Fibroblast of gingiva (primary cell): ENCODE data around the gene WNT3.
"Not testable (repeated sequence)": the region's sequence is repeated elsewhere in the genome, so short reads cannot be mapped to it uniquely, and the experiment has no call there.

Experiments used
- DNase-seq: peaks from one replicate; pipeline ENCODE4 v3.0.0-alpha.2; 2011; ENCODE audit warnings: low read depth

Gene WNT3

DNA sequence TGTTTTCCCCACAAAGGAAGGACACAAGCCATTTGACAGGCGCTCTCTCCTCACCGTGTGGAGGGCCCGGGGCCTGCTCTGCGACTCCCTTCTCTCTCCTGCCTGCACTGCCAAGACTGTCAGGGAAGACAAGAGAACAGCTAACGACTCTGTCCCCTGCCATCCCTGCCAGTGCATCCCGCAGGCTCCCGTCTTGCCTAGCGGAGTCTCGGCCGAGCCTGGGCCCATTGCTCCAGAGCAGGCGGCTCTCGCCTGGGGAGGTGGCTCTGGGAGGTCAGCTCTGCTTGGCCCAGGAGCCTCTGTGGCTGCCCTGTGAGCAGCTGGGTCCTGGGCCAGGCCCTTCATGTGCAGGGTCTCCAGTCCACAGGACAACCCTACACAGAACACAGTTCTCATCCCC is 53.0 kb downstream of the WNT3 start:
- DNase-seq: no peak

DNA sequence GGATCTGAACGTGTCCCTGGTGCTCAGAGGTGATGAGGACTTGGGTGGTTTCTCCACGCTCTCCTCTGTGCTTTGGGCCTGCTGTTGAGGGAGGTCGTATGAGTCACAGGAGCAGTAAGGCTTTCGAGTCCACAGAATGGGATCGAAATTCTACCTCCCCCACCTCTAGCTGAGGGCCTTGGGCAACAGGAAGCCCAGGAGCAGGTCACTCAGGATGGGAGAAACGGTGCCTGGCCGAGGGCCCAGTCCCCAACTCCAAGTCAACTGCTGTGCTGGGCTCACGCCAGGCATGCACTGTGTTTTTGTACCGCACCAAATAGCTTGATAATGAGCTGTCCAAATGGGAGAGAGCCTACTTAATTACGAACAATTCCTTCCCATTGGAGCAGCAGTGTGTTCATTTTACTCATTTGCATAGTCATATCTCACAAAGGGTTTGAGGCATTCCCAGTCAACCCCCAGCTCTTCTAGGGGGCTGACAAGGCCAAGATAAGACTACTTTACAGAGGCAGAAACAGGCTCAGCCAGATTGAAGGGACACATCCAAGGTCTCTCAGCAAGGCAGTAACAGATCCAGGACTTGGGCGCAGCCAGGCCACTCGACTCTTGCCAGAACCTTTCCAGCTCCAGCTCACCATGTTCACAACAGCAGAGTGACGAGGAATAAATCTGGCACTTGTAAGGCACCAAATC is 53.6 kb downstream of the WNT3 start:
- peak; percentile 42 for DNase-seq

DNA sequence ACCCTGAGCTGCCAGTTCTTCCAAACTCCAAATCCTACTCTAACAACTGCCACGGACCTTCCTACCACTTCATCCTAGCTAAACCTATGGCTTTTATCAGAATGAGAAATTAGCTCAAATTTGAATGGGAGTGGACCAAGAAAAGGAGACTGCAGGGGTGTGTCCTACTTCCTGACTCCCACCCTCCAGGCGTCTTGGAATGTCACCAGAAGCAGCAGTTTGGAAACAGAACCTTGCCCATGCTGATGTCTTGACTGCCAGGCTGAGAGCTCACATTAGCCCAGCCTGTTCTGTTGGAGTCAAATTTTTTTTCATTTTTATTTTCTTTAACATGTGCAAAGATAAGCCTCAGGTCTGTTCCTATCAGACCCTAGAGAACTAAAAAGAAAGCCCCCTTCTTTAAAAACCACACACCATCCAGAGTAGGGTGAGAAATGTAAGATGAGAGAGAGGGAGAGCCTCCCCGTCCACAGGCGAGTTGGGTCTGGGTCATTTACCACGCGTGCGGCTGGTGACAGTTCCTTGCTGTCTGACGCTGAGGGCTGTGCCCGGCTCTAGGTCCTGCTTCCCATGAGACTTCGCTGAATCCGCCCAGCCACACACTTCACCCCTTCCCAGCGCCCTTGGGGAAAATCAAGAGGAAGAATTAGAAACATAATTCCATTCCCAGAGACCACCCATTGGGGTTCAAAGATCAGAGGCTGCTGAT is 54.3 kb downstream of the WNT3 start:
- no peak for DNase-seq

DNA sequence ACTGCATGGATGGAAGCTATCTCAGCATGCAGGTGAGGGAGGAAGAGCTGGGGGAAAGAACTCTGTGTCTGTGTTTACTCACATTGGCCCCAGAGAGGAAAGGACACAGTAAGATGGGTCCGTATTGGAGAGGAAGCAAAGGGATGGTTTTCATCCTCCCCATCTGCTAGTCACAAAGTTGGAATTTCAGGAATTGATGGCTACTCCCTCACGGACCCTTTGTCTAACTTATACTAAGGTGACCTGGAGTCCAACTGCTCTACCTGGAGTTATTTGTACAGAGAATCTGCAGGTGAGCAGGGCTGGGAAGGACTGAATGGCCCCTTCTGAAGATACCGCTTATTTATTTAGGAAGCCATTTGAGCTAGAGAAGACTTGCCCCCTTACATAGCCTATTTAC is 55.1 kb downstream of the WNT3 start:
- DNase-seq: no peak

DNA sequence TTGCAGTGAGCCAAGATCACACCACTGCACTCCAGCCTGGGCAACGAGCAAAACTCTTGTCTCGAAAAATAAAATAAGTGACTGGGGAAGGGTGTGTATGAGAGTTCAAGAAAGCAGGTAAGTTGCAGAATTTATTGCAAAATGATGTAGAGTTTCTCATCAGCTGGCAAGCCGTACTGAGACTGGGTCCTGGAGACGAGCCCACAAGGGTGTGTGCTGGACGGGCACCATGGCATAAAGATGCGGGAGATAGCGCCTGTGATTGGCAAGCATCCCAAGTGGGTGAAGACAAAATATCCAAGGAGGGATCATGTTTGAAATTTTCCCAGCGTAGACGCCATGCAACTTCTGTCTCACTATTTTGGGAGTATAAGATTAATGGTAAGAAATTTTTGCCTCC is 59.4 kb downstream of the WNT3 start:
- no peak for DNase-seq

DNA sequence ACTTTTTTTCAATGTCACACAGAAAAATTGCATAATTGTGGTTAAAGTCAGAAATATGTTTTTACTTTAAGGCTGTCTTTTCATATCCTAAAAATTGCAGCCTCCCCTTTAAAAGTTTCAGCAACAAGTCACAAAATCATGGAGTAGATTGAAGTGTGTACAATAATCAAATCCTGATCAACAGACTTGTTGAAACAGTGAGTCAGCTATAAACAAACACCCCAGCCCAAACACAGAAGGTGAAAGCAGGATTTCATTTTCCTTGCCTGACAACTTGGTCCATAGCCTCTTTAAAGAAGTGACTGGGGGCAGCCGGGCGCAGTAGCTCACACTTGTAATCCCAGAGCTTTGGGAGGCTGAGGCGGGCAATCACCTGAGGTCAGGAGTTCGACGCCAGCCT is 59.9 kb downstream of the WNT3 start:
- no peak for DNase-seq

DNA sequence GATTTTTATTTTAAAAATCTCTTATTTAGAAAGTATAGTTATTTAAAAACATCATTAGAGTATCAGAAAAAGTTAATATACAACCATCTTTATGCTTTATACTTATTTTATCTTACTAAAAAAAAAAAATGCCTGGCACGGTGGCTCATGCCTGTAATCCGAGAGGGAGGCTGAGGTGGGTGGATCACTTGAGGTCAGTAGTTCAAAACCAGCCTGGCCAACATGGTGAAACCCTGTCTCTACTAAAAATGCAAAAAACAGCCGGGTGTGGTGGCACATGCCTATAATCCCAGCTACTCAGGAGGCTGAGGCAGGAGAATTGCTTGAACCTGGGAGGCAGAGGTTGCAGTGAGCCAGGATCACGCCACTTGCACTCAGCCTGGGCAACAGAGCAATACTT is 60.9 kb downstream of the WNT3 start:
- DNase-seq: not testable (repeated sequence)

DNA sequence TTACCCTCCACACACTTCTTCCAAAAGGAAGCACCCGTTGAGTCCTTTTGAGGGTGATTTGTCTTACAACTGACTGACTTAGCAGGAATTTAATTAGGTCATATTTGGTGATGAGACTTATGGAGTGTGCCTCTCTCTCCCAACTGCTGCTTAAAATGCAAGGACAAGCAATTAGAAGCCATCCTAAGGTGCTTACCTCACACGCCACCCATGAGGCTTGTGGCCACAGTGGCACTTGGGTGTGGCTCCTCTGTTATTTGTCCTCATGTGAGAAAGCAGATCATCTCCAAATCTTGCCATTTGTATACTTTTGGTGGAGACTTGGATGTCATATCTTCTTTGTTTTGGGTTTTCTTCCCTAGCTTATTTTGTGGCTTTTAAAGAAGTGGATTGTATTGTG is 61.6 kb downstream of the WNT3 start:
- no peak for DNase-seq

DNA sequence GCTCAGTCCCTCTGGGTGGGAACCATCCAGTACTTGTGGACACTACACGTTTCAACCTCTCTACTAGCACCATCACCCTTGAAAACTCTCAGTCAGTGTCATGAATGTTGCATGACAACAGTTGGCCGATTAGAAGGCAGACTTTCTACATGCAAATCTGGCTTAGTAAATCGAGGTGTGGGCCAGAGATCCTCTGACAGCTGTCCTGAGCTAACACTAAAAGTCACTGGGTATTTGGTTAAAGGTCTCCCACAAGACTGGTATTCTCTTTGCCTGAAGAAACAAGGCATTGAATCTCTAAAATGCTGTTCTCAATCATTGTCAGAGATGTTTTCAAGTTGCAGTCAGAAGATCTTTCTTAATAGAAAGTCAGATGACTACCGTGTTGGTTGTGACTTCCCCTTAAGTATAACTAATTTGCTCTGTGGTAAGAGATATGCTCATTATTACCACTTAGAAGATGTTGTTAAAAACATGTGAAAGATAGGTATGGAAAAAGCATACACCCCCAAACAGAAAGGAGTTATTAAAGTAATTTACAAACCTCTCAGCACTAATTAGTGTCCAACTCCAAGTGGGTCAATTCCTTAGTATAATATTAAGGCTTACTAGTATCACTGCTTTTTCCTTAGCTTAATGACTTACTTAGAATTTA is 62.3 kb downstream of the WNT3 start:
- DNase-seq: no peak

DNA sequence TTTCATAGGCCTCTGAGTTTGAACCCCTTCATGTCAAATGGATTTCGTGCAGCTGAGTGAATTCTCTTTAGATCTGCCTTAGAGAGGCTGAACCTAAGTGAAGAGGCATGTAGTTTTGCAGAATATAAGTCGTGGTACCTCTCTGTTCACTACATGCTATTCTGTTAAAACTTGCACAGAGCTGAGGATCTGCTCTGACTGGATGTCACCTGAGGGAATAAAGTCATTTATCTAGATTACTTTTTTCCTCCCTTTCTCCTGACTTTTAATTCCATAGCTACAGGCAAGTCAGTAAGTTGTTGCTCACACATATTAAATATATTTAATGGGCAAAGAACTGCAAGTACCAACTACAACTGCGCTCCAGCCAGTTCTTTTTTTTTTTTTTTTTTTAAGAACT is 64.7 kb downstream of the WNT3 start:
- no peak for DNase-seq

DNA sequence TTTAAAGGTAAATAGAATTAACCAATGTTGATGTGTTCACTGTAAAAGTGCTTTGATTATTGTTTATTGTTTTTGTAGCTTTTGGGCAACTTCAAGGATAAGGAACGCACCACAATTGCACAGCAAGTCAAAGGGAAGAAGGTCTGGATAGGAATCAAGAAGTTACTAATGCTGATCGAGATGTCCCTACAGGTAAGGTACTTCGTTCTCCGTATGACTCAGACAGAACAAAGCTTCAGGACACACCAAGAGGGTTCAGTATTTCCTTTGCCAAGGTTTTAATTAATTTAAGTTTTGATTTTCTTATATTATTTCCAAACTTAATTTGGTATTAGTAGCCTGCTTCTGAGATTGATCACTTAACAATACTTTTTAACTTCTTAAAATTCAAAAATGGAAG is 67.1 kb downstream of the WNT3 start:
- no peak for DNase-seq

DNA sequence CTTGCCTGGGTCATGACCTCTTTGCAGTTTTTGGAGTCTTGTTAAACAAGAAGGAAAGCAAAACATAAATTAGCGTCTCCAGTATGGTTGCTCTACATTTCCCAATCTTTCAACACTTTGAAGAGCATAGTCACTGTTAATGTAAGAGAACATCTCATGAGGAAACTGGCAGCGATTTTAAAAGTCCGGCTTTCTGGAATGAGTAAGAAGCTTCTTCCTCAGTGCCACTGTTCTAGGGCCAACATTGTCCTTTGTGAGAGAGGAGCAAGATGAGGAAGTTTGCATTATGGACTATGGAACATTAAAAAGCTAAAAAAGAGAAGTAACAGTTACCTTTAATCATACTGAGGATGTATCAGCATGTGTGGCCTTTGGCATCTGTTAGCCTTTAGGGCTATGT is 73.1 kb downstream of the WNT3 start:
- no peak for DNase-seq

DNA sequence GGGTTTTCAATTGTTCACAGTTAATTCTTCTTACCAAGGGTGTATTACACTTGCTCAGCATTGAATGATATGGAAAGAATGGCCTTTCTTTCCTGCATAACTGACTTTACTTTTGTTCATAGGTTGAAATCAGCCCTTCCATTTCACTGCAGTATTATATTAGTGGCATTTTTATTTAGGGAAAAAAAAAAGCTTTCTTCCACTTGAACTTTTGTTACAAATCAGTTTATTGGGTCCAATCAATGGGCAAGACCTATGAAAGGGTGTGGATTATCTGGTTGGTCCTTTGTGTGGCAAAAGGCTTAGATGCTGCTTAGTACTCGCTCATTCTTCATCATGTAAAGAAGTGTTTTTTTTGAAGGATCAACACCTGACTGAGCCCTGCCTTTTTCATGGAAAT is 74.1 kb downstream of the WNT3 start:
- no peak for DNase-seq

DNA sequence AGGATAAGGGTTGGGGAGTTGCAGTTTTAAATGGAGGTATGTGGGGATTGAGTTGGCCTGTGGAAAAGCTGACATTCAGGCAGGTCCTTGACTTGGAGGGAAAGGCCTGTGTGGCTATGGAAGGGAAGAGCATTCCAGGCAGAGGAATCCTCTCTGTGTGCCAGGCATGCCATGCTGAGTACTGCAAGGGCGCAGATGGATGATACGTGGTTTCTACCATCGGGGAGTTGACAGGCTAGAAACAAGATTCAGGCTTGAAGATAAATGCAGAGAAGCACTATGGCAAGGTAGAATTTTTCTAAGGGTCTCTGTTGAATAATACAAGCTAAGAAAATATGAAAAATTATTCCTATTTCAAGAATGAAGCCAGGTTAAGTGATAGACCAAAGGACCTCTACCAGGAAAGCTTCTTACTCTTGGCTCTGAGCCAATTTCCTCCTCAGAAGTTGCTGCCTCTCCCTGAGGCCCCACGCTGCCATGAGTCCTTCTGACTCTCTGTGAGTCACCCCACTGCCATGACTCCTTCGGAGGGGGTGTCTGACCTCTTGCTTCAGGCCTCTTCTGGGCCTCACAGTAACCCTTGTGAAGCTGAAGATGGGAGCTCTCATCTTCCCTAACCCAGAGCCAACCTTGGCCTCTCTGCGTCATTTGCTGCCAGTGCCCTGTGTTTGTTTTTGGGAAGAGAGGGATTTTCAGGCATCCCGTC is 75.8 kb downstream of the WNT3 start:
- peak; percentile 71 for DNase-seq

DNA sequence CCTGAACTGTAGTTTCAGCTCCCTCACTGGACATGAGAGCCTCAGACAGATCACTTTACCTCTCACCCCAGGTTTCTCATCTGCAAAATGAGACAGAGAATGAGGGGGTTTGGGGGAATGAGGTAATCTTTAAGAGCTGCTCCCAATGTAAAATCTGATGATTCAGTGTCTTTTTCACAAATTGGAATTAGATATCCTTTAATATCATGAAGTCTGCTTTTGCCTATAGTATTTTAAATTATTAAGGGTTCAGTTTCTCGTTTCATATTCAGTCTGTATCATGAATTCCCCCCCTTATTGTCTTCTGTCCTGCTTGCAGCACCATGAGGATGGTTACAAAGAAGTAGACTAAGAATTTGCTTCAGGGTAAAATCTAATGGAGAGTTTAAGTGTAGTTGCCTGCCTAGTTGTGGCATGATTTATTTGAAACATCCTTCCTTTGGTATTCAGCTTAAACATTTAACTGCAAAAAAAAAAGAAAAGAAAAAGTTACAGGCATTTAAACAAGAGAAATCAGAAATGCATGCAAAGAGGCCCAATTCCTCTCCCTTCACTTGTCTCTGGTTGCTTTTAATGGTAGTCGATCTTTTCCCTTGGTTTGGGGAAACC is 77.3 kb downstream of the WNT3 start:
- DNase-seq: no peak

DNA sequence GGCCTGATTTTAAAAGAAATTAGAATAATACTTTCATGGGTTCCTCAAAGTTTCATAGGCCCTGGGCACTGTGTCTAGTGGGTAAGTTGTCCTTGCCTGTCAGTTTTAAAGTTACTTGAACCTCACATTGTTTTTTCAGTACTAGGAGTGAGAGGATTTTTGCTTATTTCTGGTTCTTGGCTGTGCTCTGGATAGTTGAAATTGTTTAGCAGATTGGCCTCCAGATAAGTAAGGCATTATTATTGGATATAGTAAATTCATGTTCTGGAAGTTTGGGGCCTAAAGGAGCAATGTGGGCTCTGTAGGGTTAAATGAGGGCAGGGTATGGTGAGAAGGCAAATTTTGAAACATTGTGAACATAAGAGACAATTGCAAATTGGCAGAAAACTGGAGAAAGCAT is 78.5 kb downstream of the WNT3 start:
- DNase-seq: no peak

DNA sequence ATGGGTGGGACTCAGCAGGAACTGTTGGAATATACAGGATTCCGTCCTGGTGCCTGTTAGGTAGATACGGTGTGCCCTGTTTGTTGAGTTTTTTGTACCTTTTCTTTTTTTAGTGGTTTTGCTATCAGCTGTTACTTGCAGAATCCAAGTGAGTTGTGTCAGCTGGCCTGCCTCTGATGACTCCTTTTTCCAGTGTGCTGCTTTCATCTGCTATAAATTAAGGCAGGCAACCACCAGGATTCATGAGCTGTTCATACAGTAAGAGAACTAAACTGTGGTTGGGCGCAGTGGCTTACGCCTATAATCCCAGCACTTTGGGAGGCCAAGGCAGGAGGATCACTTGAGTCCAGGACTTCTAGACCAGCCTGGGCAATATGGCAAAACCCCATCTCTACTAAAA is 79.9 kb downstream of the WNT3 start:
- DNase-seq: no peak

DNA sequence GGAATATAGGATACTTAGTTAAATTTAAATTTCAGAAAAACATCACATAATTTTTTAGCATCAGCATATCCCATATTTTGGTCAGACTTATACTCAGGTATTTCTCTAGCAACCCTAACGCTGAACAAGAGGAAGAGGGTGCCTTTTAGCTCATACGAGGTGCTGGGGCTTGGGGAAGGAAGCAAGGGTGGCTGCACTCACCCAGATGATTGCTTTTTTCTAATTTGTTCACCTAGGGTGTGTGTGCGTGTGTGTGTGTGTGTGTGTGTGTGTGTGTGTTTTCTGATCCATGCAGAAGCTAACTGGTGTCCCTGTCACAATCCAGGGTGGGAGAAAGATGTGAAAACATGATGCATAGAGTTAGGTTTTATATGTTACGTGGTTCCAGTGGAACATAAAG is 81.2 kb downstream of the WNT3 start:
- DNase-seq: no peak

DNA sequence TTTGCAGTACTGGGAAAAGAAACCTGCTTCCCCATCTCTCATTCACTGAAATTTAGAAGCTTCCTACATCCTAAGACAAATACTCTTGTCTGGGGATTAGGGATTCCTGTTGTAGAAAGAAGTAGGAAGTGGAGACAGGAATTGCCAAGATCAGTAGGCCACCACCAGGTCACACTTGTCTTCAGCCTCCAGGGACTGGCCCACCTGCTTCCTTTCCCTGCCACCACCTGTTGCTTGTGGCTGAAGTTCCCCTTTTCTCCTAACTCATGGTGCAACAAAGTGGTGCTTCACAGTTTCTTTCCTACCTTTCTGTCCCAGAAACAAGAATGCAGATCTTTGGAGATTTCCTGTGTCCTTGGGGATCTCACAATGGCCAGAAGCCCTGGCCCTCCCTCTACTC is 82.4 kb downstream of the WNT3 start:
- no peak for DNase-seq

DNA sequence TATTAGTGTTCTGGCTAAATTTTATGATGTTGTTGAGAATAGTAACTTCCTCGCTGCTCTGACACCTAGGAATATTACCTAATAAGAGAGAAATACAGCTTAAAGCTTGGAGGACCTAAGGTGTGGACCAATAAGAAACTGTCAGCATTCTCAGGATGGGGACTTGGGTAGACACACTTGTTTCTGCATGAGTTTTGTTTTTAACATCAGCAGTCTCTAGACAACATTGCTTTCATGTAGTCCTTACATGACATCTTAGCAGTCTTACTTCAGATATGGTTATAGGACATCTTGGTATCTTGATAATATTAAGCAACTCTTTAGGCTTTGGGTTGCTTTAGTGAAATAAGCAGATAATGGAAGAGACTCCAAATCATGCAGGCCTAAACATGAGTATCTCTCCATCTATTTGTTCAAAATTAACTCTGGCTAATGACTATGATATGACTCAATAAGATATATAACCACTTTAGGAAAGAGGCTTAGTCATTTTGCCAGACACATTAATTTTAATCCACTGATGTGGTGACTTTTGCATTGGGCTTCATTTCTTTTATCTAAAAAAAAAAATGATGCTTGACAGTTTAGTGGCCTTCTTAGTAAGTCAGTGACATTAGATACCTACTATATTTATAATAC is 84.5 kb downstream of the WNT3 start:
- no peak for DNase-seq

DNA sequence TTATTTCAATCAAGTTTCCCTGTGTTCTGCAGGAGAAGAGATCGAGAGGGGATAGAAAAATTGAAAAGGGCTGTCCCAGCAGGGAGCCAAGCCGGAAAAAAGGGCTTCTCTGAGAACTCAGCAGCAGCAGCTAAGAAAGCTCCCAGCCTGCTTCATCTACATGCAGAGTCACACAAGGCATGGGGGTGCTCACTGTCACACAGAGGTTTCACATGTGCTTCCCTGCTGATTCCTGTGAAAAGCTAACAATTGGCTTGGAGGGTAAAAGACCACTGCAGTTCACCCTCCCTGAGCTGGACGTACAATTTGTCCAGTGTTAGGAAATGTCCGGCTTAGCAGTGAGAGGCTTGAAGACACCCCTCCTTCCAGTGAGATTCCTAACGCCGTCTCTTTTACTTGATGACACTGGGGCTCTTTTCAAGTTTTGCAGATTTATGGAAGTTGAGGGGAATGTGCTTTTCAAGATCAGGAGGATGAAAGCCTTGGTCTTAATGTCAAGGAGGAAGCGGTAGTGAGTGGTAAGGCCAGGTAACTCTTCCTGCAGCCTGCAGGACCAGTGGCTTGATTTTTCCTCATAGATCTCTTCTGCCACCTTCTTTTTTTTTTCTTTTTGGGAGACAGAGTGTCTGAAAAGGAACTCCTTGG is 85.6 kb downstream of the WNT3 start:
- DNase-seq: no peak

DNA sequence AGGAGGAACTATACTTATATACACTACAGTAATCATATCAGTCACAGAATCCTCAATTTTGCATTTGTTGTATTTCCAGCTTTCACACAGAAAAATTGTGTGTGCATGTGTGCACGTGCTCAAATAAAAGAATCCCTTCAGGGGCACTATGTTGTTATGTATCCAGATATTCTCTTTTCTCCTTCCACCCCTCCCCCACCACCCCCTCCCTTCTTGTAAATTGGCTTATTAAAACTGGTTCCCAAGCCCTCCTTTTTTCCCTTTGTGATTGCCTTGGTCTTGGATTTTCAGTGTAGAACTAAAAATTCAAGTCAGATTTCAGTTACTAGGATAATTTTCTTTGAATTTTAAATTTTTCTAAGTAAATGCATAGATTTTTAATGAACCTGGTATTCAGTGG is 86.3 kb downstream of the WNT3 start:
- DNase-seq: no peak
